ENCODE results near the gene MASP1. TPM values are rescaled to one million over a fixed set of nuclear protein-coding genes. Genes with fewer than 3 reads are reported as not detected.
"Not testable (repeated sequence)": the region's sequence is repeated elsewhere in the genome, so short reads cannot be mapped to it uniquely, and the experiment has no call there.

MASP1 gene
- total RNA-seq, 8 experiments from 2014 or later = 0.45 to 23.9 (median 1.6) TPM

DNA sequence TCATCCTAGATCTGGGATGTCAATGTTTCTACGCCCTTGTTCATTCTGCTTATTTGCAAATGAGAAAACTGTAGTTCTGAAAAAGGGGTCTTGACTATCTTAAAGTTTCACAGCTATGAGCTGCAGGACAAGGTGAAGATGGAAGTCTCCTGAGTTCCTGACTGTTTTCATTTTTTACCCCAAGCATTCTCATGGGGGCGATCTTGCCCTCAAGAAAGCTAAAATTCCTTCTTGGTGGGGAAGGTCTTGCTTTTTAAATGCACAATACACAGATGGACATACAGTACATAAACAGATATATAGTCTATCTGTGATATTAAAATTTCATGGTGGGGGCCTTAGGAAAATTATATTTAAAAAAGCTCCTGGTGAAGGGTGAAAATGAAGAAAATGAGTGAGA lies 32.4 kb downstream of the MASP1 start:
- in situ Hi-C loops (cut with MboI; ENCODE audit: low pct_unique_long_range_greater_than_20kb in 2 of 9, low sequenced_read_pairs in 9 of 9, unreplicated experiment in 9 of 9) = no loop called here
- ATAC-seq (replicated peaks in 6 of 8) = no peak
- no peak overlapping the region for H3K4me3 ChIP-seq
- peaks cover 0 to 10% of the 10 kb centered on the region in 2 donors for H3K4me1 ChIP-seq (replicated peaks in 1 of 2)
- no peak overlapping the region for H3K27ac ChIP-seq
- 37 to 100% (median 83%) methylated on average over 1 to 2 of the region's 2 CpGs; no CpG with 5 or more reads in 2 of the 10 experiments for WGBS, 10 experiments

DNA sequence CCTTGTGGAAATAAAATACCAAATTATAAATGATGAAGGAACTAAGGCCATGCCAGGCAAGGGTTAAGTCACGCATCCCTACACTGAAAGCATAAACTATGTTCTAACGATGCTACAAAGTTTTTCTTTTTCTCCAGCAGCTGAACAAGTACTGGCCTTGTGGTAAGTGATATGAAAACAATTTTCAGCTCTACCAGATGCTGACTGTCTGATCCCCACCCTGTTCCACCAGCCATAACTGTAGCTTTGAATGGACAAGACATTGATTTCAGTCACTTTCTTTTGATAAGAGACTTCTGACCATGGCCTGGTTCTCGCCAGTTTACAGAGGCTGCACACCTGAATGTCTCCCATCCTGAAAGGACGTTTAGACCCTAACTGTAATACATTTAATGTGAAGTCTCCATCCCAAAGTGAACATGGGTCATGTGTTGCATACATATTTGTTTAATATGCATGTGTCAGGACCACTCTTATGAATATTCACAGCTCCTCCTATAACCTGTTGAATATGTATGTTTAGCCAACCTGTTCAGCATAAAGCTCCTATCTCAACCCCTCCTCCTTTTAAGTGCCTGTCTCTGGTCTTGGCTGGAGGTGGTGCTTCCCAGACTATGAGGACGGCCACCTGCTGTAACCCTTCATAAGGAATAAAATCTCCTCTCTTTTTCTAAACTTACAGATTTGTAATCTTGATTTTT lies 33.4 kb downstream of the MASP1 start:
- in situ Hi-C loops (cut with MboI; ENCODE audit: low pct_unique_long_range_greater_than_20kb in 2 of 9, low sequenced_read_pairs in 9 of 9, unreplicated experiment in 9 of 9) = no loop called here
- ATAC-seq (replicated peaks in 6 of 8) = peak in 3 of 8 experiments; percentile 86 to 90 (median 90)
- H3K4me1 ChIP-seq (replicated peaks in 1 of 2) = peaks cover 0 to 3% of the 10 kb centered on the region in 2 donors
- H3K4me3 ChIP-seq = no peak overlapping the region
- H3K27ac ChIP-seq = no peak overlapping the region
- 43 to 100% (median 81%) methylated on average over 1 to 5 of the region's 5 CpGs; no CpG with 5 or more reads in 1 of the 10 experiments for WGBS, 10 experiments

DNA sequence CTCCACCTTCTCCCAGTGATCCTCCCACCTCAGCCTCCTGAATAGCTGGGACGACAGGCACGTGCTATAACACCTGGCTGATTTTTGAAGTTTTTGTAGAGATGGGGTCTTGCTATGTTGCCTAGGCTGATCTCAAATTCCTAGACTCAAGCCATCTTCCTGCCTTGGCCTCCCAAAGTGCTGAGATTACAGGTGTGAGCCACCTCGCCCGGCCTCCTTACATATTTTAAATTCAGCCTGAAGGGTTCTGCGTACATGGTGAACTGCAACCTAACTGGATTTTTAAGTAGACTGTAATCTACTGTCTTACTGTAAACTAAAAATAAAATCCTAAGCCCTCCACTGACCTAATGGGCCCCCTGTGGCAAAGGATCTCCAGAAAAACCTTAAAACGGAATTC lies 34.1 kb downstream of the MASP1 start:
- in situ Hi-C loops (cut with MboI; ENCODE audit: low pct_unique_long_range_greater_than_20kb in 2 of 9, low sequenced_read_pairs in 9 of 9, unreplicated experiment in 9 of 9) = no loop called here
- no peak overlapping the region for H3K4me3 ChIP-seq
- ATAC-seq (replicated peaks in 6 of 8) = no peak
- 60 to 100% (median 92%) methylated on average over 1 to 6 of the region's 6 CpGs; no CpG with 5 or more reads in 2 of the 10 experiments for WGBS, 10 experiments
- no peak overlapping the region for H3K27ac ChIP-seq
- H3K4me1 ChIP-seq (replicated peaks in 1 of 2) = no peaks in the 10 kb centered on the region

DNA sequence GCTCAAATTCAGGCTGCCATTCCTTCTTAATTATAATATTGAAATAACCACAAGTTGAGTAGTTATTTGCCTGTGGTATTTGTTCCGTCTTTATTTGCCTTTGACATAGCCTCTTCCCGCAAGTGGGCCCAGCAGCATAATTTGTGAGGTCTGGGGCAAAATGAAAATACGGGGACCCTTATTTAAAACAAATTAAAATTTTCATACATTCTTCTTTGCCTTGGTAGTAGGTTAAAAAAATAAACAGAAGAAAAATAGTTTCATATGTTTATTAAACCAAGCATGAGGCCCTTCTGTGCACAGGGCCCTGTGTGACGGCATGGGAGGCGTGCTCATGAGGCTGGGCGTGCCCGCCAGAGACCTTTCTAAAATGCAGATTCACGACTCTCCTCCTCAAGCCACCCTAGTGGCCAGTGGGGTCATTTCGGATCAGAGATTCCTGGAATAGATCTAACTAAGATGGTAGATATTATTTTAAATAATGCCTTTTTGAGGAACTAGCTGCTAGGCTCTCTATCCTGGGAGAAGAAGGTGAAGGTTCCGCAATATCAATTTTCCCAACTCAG lies 35.4 kb downstream of the MASP1 start:
- Histone ChIP-seq H3K4me3 (no peak overlapping the region), H3K27ac (no peak overlapping the region), H3K4me1 (replicated peaks in 1 of 2) (no peaks in the 10 kb centered on the region)
- ATAC-seq (replicated peaks in 6 of 8) = no peak
- in situ Hi-C loops (cut with MboI; ENCODE audit: low pct_unique_long_range_greater_than_20kb in 2 of 9, low sequenced_read_pairs in 9 of 9, unreplicated experiment in 9 of 9) = no loop called here
- 62 to 100% (median 92%) methylated on average over 1 to 9 of the region's 10 CpGs; no CpG with 5 or more reads in 1 of the 10 experiments for WGBS, 10 experiments

DNA sequence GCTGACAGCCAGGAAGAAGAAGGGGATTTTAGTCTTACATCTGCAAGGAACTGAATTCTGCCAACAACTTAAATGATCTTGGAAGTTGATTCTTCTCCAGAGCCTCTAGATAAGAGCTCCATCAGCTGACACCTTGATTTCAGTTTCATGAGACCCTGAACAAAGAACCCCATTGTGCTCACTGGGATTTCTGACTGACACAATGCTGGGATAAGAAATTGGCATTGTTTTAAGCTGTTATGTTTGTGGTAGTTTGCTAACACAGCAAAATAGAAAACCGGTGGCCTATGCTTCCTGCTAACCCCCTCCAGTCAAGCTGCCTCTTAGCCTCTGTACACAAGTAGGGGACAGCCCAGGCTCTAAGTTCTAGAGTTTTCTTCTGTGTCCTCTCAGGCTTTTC lies 36.2 kb downstream of the MASP1 start:
- no peak overlapping the region for H3K4me3 ChIP-seq
- ATAC-seq (replicated peaks in 6 of 8) = no peak
- in situ Hi-C loops (cut with MboI; ENCODE audit: low pct_unique_long_range_greater_than_20kb in 2 of 9, low sequenced_read_pairs in 9 of 9, unreplicated experiment in 9 of 9) = no loop called here
- 40 to 100% (median 50%) methylated on average over 1 of the region's 1 CpG; no CpG with 5 or more reads in 7 of the 10 experiments for WGBS, 10 experiments
- H3K4me1 ChIP-seq (replicated peaks in 1 of 2) = no peaks in the 10 kb centered on the region
- no peak overlapping the region for H3K27ac ChIP-seq

DNA sequence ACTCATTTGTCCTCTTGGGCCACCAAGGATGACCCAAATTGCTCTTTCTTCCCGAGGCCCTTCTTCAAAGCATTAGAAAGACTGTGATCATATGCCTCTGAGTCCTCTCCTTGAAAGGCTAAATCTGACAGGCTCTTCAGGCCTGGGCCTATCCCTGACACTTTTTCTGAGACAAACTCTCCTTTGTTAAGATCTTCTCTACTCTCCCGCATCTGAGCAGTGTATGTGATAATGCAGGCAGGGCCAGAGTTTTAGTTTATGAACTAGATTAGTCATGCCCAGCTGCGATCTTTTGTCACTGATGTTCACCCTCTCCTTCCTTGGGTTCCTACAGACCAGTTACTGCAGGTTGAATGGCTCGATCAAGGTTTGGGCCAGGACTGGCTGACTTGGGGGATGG lies 39.2 kb downstream of the MASP1 start:
- Histone ChIP-seq H3K27ac (no peak overlapping the region), H3K4me1 (replicated peaks in 1 of 2) (no peaks in the 10 kb centered on the region), H3K4me3 (no peak overlapping the region)
- 17 to 92% (median 75%) methylated on average over 1 to 4 of the region's 4 CpGs; no CpG with 5 or more reads in 4 of the 10 experiments for WGBS, 10 experiments
- in situ Hi-C loops (cut with MboI; ENCODE audit: low pct_unique_long_range_greater_than_20kb in 2 of 9, low sequenced_read_pairs in 9 of 9, unreplicated experiment in 9 of 9) = no loop called here
- no peak for ATAC-seq (replicated peaks in 6 of 8)

DNA sequence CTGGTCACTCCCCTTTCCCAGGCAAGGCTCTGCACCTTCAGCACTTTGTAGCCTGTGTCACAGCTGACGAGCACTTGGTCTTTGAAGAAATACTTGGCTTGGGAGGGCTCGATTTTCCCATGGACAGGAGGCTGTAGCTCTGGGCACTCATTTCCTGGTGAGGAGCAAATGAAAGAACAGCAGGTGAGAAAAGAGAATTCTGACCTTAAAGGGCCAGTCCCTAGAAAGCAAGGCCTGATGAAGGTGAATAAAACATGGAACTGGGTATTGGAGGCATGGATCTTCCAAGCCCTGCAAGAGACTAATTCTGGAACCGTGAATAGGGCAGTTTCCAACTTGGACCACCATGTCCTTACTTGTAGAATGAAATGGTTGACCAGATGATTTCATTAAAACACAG lies 39.9 kb downstream of the MASP1 start:
- H3K4me3 ChIP-seq = no peak overlapping the region
- H3K27ac ChIP-seq = no peak overlapping the region
- ATAC-seq (replicated peaks in 6 of 8) = no peak
- 0 to 100% (median 59%) methylated on average over 1 to 3 of the region's 3 CpGs; no CpG with 5 or more reads in 1 of the 10 experiments for WGBS, 10 experiments
- no peaks in the 10 kb centered on the region for H3K4me1 ChIP-seq (replicated peaks in 1 of 2)
- in situ Hi-C loops (cut with MboI; ENCODE audit: low pct_unique_long_range_greater_than_20kb in 2 of 9, low sequenced_read_pairs in 9 of 9, unreplicated experiment in 9 of 9) = no loop called here

DNA sequence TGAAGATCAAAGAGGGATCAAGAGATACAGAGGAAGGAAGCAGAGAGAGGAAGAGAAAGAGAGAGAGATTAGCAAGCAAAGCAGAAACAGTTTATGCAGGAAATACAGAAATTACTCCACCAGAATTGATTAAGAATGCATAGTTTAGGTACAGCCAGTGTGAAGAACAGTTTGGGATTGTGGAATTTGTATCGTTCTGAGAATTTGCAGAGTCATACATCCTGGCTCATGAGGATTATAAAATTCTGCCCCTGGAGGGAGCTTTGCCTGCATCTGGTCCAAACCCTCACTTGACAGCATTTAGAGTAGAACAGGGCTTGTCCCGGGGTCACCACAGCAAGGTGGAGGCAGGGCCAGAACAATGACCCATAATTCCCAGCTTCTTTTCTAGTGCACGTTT lies 44.1 kb downstream of the MASP1 start:
- WGBS, 10 experiments = 13 to 100% (median 59%) methylated on average over 1 to 3 of the region's 3 CpGs; no CpG with 5 or more reads in 2 of the 10 experiments
- ATAC-seq (replicated peaks in 6 of 8) = peak in 3 of 8 experiments; percentile 47 to 73 (median 47)
- in situ Hi-C loops (cut with MboI; ENCODE audit: low pct_unique_long_range_greater_than_20kb in 2 of 9, low sequenced_read_pairs in 9 of 9, unreplicated experiment in 9 of 9) = no loop called here

DNA sequence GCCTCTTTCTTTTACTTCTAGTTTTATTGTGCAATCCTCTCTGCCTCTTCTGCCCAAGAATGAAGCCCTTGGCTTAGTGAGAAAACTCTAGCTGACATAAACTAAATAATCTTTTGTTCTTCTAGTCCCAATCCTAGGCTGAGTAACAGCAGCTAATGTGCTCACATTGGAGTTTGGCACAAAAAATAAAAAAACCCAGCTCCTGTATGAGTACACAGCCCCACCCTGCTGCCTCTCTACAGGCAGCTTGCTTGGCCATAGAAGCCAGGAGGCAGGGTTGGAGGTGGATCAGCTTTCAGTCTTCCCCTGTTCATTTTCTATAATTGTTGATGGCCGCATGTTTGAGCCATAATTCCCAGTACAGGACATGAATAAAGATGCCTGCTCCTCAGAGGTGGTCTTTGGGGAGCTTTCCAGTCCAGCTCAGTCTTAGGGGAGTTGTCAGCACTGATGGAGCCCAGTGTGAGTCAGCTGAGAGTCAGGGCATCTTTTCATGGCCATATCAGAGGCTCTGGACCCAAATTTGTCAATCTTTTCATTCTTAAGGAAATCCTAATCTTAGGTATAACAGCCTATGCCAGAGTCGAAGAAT lies 47.5 kb downstream of the MASP1 start:
- in situ Hi-C loops (cut with MboI; ENCODE audit: low pct_unique_long_range_greater_than_20kb in 2 of 9, low sequenced_read_pairs in 9 of 9, unreplicated experiment in 9 of 9) = no loop called here
- no peak overlapping the region for H3K4me3 ChIP-seq
- no peaks in the 10 kb centered on the region for H3K4me1 ChIP-seq (replicated peaks in 1 of 2)
- no peak overlapping the region for H3K27ac ChIP-seq
- peak in 2 of 8 experiments; percentile 67 to 87 for ATAC-seq (replicated peaks in 6 of 8)
- WGBS, 10 experiments = 0 to 100% (median 83%) methylated on average over 1 to 2 of the region's 2 CpGs; no CpG with 5 or more reads in 5 of the 10 experiments

More for the DNA sequence above, 44.1 kb downstream of the MASP1 start:
- no peaks in the 10 kb centered on the region for H3K4me1 ChIP-seq (replicated peaks in 1 of 2)
- no peak overlapping the region for H3K4me3 ChIP-seq
- no peak overlapping the region for H3K27ac ChIP-seq

DNA sequence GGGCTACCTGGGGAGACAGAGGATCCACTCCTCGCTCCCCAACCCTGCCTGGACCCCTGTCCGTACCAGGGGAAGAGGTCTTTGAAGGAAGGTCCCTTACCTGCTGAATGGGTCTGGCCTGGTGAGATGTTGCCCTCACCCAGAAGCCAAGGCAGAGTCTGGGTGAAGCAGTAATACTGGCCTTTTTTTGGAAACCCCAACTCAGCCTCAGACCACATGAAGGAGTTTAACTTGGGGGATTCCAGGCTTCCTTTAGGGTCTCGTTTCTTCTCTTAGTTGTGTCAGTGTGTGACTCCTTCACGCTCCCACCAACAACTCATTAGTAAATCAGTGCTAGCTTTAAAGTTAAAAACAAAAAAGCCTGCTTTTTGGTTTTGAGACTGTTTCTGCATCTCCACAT lies 48.6 kb downstream of the MASP1 start:
- 50 to 100% (median 80%) methylated on average over 1 to 4 of the region's 4 CpGs; no CpG with 5 or more reads in 4 of the 10 experiments for WGBS, 10 experiments
- in situ Hi-C loops (cut with MboI; ENCODE audit: low pct_unique_long_range_greater_than_20kb in 2 of 9, low sequenced_read_pairs in 9 of 9, unreplicated experiment in 9 of 9) = no loop called here
- no peak overlapping the region for H3K27ac ChIP-seq
- no peak overlapping the region for H3K4me3 ChIP-seq
- no peaks in the 10 kb centered on the region for H3K4me1 ChIP-seq (replicated peaks in 1 of 2)
- ATAC-seq (replicated peaks in 6 of 8) = no peak

DNA sequence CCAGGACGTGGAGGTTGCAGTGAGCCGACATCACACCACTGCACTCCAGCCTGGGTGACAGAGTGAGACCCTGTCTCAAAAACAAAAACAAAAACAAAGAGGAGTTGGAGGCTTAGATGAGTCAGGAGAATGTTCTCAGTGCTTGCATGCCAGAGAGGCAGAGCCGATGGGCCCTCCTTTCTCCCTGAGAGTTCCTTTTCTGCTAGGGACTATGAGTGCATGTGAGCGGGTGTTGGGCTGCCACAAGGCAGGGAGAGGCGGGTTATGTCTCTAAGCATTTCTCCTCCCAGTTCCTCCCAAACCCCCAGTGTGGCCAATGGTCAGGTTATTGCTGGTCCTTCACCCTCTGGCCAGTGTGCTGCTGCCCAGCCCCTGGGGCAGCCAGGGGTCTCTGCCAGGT lies 49.1 kb downstream of the MASP1 start:
- H3K4me1 ChIP-seq (replicated peaks in 1 of 2) = no peaks in the 10 kb centered on the region
- 17 to 100% (median 79%) methylated on average over 1 to 3 of the region's 5 CpGs; no CpG with 5 or more reads in 2 of the 10 experiments for WGBS, 10 experiments
- H3K4me3 ChIP-seq = no peak overlapping the region
- H3K27ac ChIP-seq = no peak overlapping the region
- in situ Hi-C loops (cut with MboI; ENCODE audit: low pct_unique_long_range_greater_than_20kb in 2 of 9, low sequenced_read_pairs in 9 of 9, unreplicated experiment in 9 of 9) = no loop called here
- ATAC-seq (replicated peaks in 6 of 8) = peak in 1 of 8 experiments; percentile 25

DNA sequence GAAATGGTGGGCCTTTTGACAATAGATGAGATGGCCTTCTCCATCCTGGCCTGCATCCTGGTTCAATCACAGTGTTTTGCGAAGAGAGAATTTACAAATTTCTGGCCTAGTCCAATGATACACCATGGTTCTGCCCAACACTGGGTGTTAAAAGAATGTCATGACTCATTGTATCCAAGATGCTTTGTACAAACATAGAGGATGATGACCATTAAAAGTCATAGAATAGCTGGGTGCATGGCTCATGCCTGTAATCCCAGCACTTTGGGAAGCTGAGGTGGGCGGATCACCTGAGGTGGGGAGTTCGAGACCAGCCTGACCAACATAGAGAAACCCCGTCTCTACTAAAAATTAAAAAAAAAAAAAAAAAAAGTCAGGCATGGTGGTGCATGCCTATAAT lies 52.7 kb downstream of the MASP1 start:
- H3K4me1 ChIP-seq (replicated peaks in 1 of 2); H3K27ac ChIP-seq; in situ Hi-C loops (cut with MboI; ENCODE audit: low pct_unique_long_range_greater_than_20kb in 2 of 9, low sequenced_read_pairs in 9 of 9, unreplicated experiment in 9 of 9); H3K4me3 ChIP-seq: not testable (repeated sequence)
- 80 to 100% (median 88%) methylated on average over 1 to 4 of the region's 4 CpGs; no CpG with 5 or more reads in 4 of the 10 experiments for WGBS, 10 experiments
- peak in 2 of 8 experiments; percentile 34 to 77 for ATAC-seq (replicated peaks in 6 of 8)

DNA sequence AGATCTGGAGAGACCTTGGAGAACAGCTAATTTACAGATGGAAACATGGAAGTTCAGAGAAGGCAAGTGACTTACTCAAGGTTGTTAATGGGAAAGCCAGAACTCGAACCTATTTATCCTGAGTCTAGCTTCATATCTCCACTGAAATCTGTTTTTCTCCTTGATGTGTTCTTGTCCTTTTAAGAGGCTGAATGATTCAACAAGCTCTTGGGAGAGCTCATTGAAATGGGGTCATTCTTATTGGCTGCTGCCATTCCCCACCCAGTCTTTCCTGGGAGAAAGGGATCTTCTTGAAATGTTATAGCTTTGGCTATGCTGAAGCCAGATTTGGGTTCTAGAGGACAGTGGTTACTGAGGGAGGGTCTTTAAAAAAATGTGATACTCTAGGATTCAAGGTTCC lies 53.3 kb downstream of the MASP1 start:
- 0 to 83% (median 60%) methylated on average over 1 of the region's 1 CpG; no CpG with 5 or more reads in 3 of the 10 experiments for WGBS, 10 experiments
- Histone ChIP-seq H3K4me3 (no peak overlapping the region), H3K27ac (no peak overlapping the region), H3K4me1 (replicated peaks in 1 of 2) (no peaks in the 10 kb centered on the region)
- no peak for ATAC-seq (replicated peaks in 6 of 8)
- in situ Hi-C loops (cut with MboI; ENCODE audit: low pct_unique_long_range_greater_than_20kb in 2 of 9, low sequenced_read_pairs in 9 of 9, unreplicated experiment in 9 of 9) = no loop called here

Measured in motor neuron (in vitro differentiated cells).